GM23338 (cell line): ENCODE measurements around the gene EYS. TPM values are rescaled to one million over a fixed set of nuclear protein-coding genes. Genes with fewer than 3 reads are reported as not detected.

Source experiments
- ATAC-seq: fragments of 200-7000 bp; cut with Tn5 transposase; 3 replicates; pipeline ENCODE4 v1.9.1; 2020
- DNase-seq: peaks from one replicate; pipeline ENCODE4 v3.0.0-alpha.2; 2015; ENCODE audit warnings: low spot score
- H2AFZ ChIP-seq: fragments of 200-600 bp; sonication (generic); 2 replicates; pipeline ENCODE4 v1.8.0; 2016; ENCODE audit warnings: antibody characterized with exemption, mild to moderate bottlenecking, moderate library complexity
- H3F3A ChIP-seq: fragments of 200-600 bp; sonication (generic); replicated peaks from 2 replicates; pipeline ENCODE4 v1.8.0; 2017; ENCODE audit warnings: antibody characterized with exemption, mixed run types, low read depth
- H3K27ac ChIP-seq: fragments of 200-600 bp; sonication (generic); 2 replicates; pipeline ENCODE4 v1.6.1; 2016; ENCODE audit warnings: low read depth
- H3K27me3 ChIP-seq: fragments of 200-600 bp; sonication (generic); 2 replicates; pipeline ENCODE4 v1.8.0; 2016; ENCODE audit warnings: mild to moderate bottlenecking, mixed run types, moderate library complexity; ENCODE audit not compliant: insufficient read depth
- H3K36me3 ChIP-seq: fragments of 200-600 bp; sonication (generic); 2 replicates; pipeline ENCODE4 v1.8.0; 2016; ENCODE audit warnings: mild to moderate bottlenecking; ENCODE audit not compliant: insufficient read depth
- H3K4me1 ChIP-seq: fragments of 200-600 bp; sonication (generic); 2 replicates; pipeline ENCODE4 v1.8.0; 2016; ENCODE audit warnings: mild to moderate bottlenecking, moderate library complexity; ENCODE audit not compliant: insufficient read depth
- H3K4me2 ChIP-seq: fragments of 200-600 bp; sonication (generic); 2 replicates; pipeline ENCODE4 v1.7.1; 2017; ENCODE audit warnings: mixed run types
- H3K4me3 ChIP-seq: fragments of 200-600 bp; sonication (generic); 2 replicates; pipeline ENCODE4 v1.6.1; 2016; ENCODE audit warnings: mixed run types
- H3K79me2 ChIP-seq: fragments of 200-600 bp; sonication (generic); replicated peaks from 2 replicates; pipeline ENCODE4 v1.8.0; 2017; ENCODE audit warnings: mild to moderate bottlenecking; ENCODE audit not compliant: insufficient read depth
- H3K9me2 ChIP-seq: fragments of 200-600 bp; sonication (generic); 2 replicates; pipeline ENCODE4 v1.8.0; 2017; ENCODE audit not compliant: insufficient read depth
- H4K20me1 ChIP-seq: fragments of 200-600 bp; sonication (generic); replicated peaks from 2 replicates; pipeline ENCODE4 v1.8.0; 2017; ENCODE audit warnings: mild to moderate bottlenecking; ENCODE audit not compliant: insufficient read depth
- H3K27ac Mint-ChIP-seq: 2 replicates; pipeline ENCODE4 v1.8.0; 2020; ENCODE audit warnings: inconsistent platforms, mild to moderate bottlenecking, moderate library complexity, mixed read lengths
- H3K27me3 Mint-ChIP-seq: 3 replicates; pipeline ENCODE4 v1.8.0; 2022; ENCODE audit warnings: low read depth, mild to moderate bottlenecking, moderate library complexity, mixed read lengths, inconsistent platforms; ENCODE audit not compliant: insufficient read depth, poor library complexity
- H3K36me3 Mint-ChIP-seq: 3 replicates; pipeline ENCODE4 v1.8.0; 2021; ENCODE audit warnings: low read depth, mild to moderate bottlenecking, inconsistent platforms, moderate library complexity, mixed read lengths
- H3K4me1 Mint-ChIP-seq: 3 replicates; pipeline ENCODE4 v1.8.0; 2020; ENCODE audit warnings: mild to moderate bottlenecking, inconsistent platforms, mixed read lengths
- H3K4me3 Mint-ChIP-seq: 3 replicates; pipeline ENCODE4 v1.8.0; 2021; ENCODE audit warnings: moderate library complexity, mild to moderate bottlenecking, inconsistent platforms, mixed read lengths
- H3K9me3 Mint-ChIP-seq: 3 replicates; pipeline ENCODE4 v1.8.0; 2020; ENCODE audit warnings: moderate library complexity, mild to moderate bottlenecking, inconsistent platforms, mixed read lengths
- CTCF ChIP-seq, 2 experiments: fragments of 200-600 bp in 1 of 2; sonication (generic) in 1 of 2; conservative IDR thresholded peaks; 2 replicates each; pipeline versions ENCODE4 v1.5.1 to v1.6.1; 2016 to 2017; ENCODE audit warnings: antibody characterized with exemption in 2 of 2, low read depth in 2 of 2, mild to moderate bottlenecking in 2 of 2, moderate library complexity in 1 of 2
- ETS1 ChIP-seq: IDR thresholded peaks from 2 replicates; pipeline ENCODE4 v1.6.1; 2016; ENCODE audit warnings: antibody characterized with exemption
- JUNB ChIP-seq: IDR thresholded peaks from one replicate; pipeline ENCODE4 v1.6.1; 2016; ENCODE audit warnings: antibody characterized with exemption; ENCODE audit not compliant: unreplicated experiment
- POLR2AphosphoS5 ChIP-seq: IDR thresholded peaks from 2 replicates; pipeline ENCODE4 v1.6.1; 2016; ENCODE audit warnings: antibody characterized with exemption, low read depth
- REST ChIP-seq: IDR thresholded peaks from one replicate; pipeline ENCODE4 v1.6.1; 2018; ENCODE audit warnings: antibody characterized with exemption; ENCODE audit not compliant: unreplicated experiment
- STAT1 ChIP-seq: IDR thresholded peaks from one replicate; pipeline ENCODE4 v1.6.1; 2016; ENCODE audit warnings: antibody characterized with exemption; ENCODE audit not compliant: unreplicated experiment
- ZNF114 ChIP-seq: fragments of 250-450 bp; sonication (Bioruptor Pico); IDR thresholded peaks from 2 replicates; pipeline ENCODE4 v1.5.0; 2020; ENCODE audit warnings: mild to moderate bottlenecking, moderate library complexity
- ZNF462 ChIP-seq: fragments of 250-450 bp; sonication (Bioruptor Pico); IDR thresholded peaks from 2 replicates; pipeline ENCODE4 v1.5.0; 2020; ENCODE audit warnings: mild to moderate bottlenecking, moderate library complexity
- polyA plus RNA-seq: library from polyadenylated mRNA; unstranded; fragments of >200 nt; fragmentation: Nextera tagmentation; extraction: Ambion mirVana; gene quantifications from 2 replicates; pipeline ENCODE4 v1.2.1, GENCODE V29; 2016
- total RNA-seq: library from RNA; depleted of rRNA; stranded (reverse); fragments of >200 nt; shearing (Covaris generic); gene quantifications from 2 replicates; pipeline ENCODE4 v1.2.3, GENCODE V29; 2014

Gene EYS
- total and polyA plus RNA-seq, 2 experiments from 2014 or later, result 0.38 to 0.52 TPM

GRCh38 chr6:63886341-63886740 lies 1820.7 kb downstream of the EYS start:
- no peak overlapping the region for H2AFZ ChIP-seq
- no peak overlapping the region for H3K27ac Mint-ChIP-seq
- no peaks in the 10 kb centered on the region for H3F3A ChIP-seq
- no peaks in the 10 kb centered on the region for H4K20me1 ChIP-seq
- no peak overlapping the region for H3K4me2 ChIP-seq
- no peaks in the 10 kb centered on the region for H3K27me3 ChIP-seq
- DNase-seq (no peak), ATAC-seq (no peak)
- no peak overlapping the region for H3K27ac ChIP-seq
- no peaks in the 10 kb centered on the region for H3K4me1 Mint-ChIP-seq
- no peaks in the 10 kb centered on the region for H3K79me2 ChIP-seq
- H3K4me1 ChIP-seq, result no peaks in the 10 kb centered on the region
- H3K36me3 ChIP-seq, result no peaks in the 10 kb centered on the region
- H3K36me3 Mint-ChIP-seq, result no peaks in the 10 kb centered on the region
- no peak overlapping the region for H3K4me3 ChIP-seq
- peaks cover 12% of the 10 kb centered on the region; the same call in 2 of the 3 replicates for H3K9me3 Mint-ChIP-seq
- no peaks in the 10 kb centered on the region for H3K9me2 ChIP-seq
- H3K4me3 Mint-ChIP-seq, result no peak overlapping the region
- TF ChIP-seq JUNB, result no peak
- no peak for TF ChIP-seq POLR2AphosphoS5
- no peak for TF ChIP-seq ZNF114 (CRISPR knock-in tag)
- TF ChIP-seq ETS1, result no peak
- peaks cover 2% of the 10 kb centered on the region for H3K27me3 Mint-ChIP-seq

- H3K27me3 ChIP-seq, result no peaks in the 10 kb centered on the region
- no peaks in the 10 kb centered on the region for H3K4me1 ChIP-seq
- H4K20me1 ChIP-seq, result no peaks in the 10 kb centered on the region
- no peak overlapping the region for H3K4me2 ChIP-seq
- ATAC-seq (no peak), DNase-seq (no peak)
- H3K36me3 ChIP-seq, result peaks cover 4% of the 10 kb centered on the region; the same call in 1 of the 2 replicates
- H3K4me3 ChIP-seq, result no peak overlapping the region
- Mint-ChIP-seq H3K36me3 (peaks cover 10% of the 10 kb centered on the region; the same call in 2 of the 3 replicates), H3K4me3 (no peak overlapping the region), H3K27ac (no peak overlapping the region), H3K27me3 (no peaks in the 10 kb centered on the region), H3K9me3 (peaks cover 28% of the 10 kb centered on the region), H3K4me1 (no peaks in the 10 kb centered on the region)
- no peaks in the 10 kb centered on the region for H3F3A ChIP-seq
- H3K9me2 ChIP-seq, result no peaks in the 10 kb centered on the region
- no peak overlapping the region for H2AFZ ChIP-seq
- no peak overlapping the region for H3K27ac ChIP-seq
- no peaks in the 10 kb centered on the region for H3K79me2 ChIP-seq
- TF ChIP-seq STAT1, result no peak
- no peak for TF ChIP-seq REST
- no peak for TF ChIP-seq JUNB
- TF ChIP-seq ETS1, result no peak
- TF ChIP-seq ZNF462 (CRISPR knock-in tag), result no peak
- no peak for TF ChIP-seq CTCF (conservative IDR thresholded peaks at IDR 0.05; ENCODE audit: low read depth in 2 of 2)
These were observed 1823.4 kb downstream of the EYS start for GRCh38 chr6:63883597-63883996.
